AG09309 (cell line): ENCODE results near the gene CEACAM19.

Source experiments
- DNase-seq: peaks from one replicate; pipeline ENCODE4 v3.0.0-alpha.2; 2010; ENCODE audit warnings: low read depth
- H3K4me3 ChIP-seq: 2 replicates; pipeline ENCODE4 v1.5.1; 2011; ENCODE audit warnings: mild to moderate bottlenecking, low read depth, low read length, moderate library complexity; ENCODE audit not compliant: control insufficient read depth
- CTCF ChIP-seq: IDR thresholded peaks from 2 replicates; pipeline ENCODE4 v1.5.1; 2011; ENCODE audit warnings: mild to moderate bottlenecking, low read depth, low read length, inconsistent platforms; ENCODE audit not compliant: insufficient read depth, control insufficient read depth; ENCODE audit errors: missing control alignments

Gene CEACAM19

GRCh38 chr19:44684892-44685863 is 13.9 kb downstream of the CEACAM19 start:
- H3K4me3 ChIP-seq, result no peak overlapping the region
- no peak for TF ChIP-seq CTCF

GRCh38 chr19:44685877-44686276 is 14.6 kb downstream of the CEACAM19 start:
- no peak overlapping the region for H3K4me3 ChIP-seq
- peak; percentile 7 for DNase-seq
- TF ChIP-seq CTCF, result no peak

More at GRCh38 chr19:44684892-44685863, 13.9 kb downstream of the CEACAM19 start:
- peak; percentile 79 for DNase-seq

- DNase-seq, result no peak
These were observed 15.6 kb downstream of the CEACAM19 start for GRCh38 chr19:44686896-44687295.

GRCh38 chr19:44687888-44688287 is 16.6 kb downstream of the CEACAM19 start:
- TF ChIP-seq CTCF, result no peak
- no peak overlapping the region for H3K4me3 ChIP-seq
- no peak for DNase-seq

More at GRCh38 chr19:44686896-44687295, 15.6 kb downstream of the CEACAM19 start:
- H3K4me3 ChIP-seq, result no peak overlapping the region
- TF ChIP-seq CTCF, result no peak

GRCh38 chr19:44689290-44690130 is 18.2 kb downstream of the CEACAM19 start:
- peak; percentile 10 for DNase-seq
- TF ChIP-seq CTCF, result peak; percentile 95

GRCh38 chr19:44690131-44690440 is 18.8 kb downstream of the CEACAM19 start:
- no peak for DNase-seq
- TF ChIP-seq CTCF, result no peak
- H3K4me3 ChIP-seq, result no peak overlapping the region

More at GRCh38 chr19:44689290-44690130, 18.2 kb downstream of the CEACAM19 start:
- no peak overlapping the region for H3K4me3 ChIP-seq
